HepG2 (cell line): ENCODE data around the gene SLC35F6. TPM values are rescaled to one million over a fixed set of nuclear protein-coding genes. Genes with fewer than 3 reads are reported as not detected.

Source experiments
- ATF1 ChIP-seq: IDR thresholded peaks from 2 replicates; pipeline ENCODE4 v1.6.1; 2016; ENCODE audit warnings: mild to moderate bottlenecking, control low read depth
- BCL6 ChIP-seq: IDR thresholded peaks from 2 replicates; pipeline ENCODE4 v1.6.1; 2016; ENCODE audit warnings: missing genetic modification reagents, missing compliant biosample characterization
- CREB1 ChIP-seq, 2 experiments: fragments of 450-650 bp in 1 of 2; IDR thresholded peaks; 2 replicates each; pipeline ENCODE4 v1.6.1; 2016 to 2017; ENCODE audit warnings: control low read depth in 1 of 2, mild to moderate bottlenecking in 1 of 2, missing compliant biosample characterization in 1 of 2, missing genetic modification characterization in 1 of 2
- GLMP ChIP-seq: sonication (generic); formaldehyde crosslinking; IDR thresholded peaks from 2 replicates; pipeline ENCODE4 v1.9.0; 2021; ENCODE audit warnings: missing genetic modification reagents, mild to moderate bottlenecking, borderline replicate concordance
- KLF6 ChIP-seq: IDR thresholded peaks from 2 replicates; pipeline ENCODE4 v1.8.0; 2016; ENCODE audit warnings: missing biosample characterization, missing genetic modification reagents
- KLF9 ChIP-seq: IDR thresholded peaks from 2 replicates; pipeline ENCODE4 v1.6.1; 2016; ENCODE audit warnings: low read depth
- NFRKB ChIP-seq: fragments of 450-650 bp; IDR thresholded peaks from 2 replicates; pipeline ENCODE4 v1.6.1; 2017
- RFXAP ChIP-seq: sonication (generic); formaldehyde crosslinking; IDR thresholded peaks from 2 replicates; pipeline ENCODE4 v1.4.0; 2020; ENCODE audit warnings: missing genetic modification reagents, borderline replicate concordance
- TEAD2 ChIP-seq: sonication (generic); formaldehyde crosslinking; IDR thresholded peaks from 2 replicates; pipeline ENCODE4 v1.9.0; 2021; ENCODE audit warnings: missing genetic modification reagents
- ZBTB46 ChIP-seq: sonication (generic); formaldehyde crosslinking; IDR thresholded peaks from 2 replicates; pipeline ENCODE4 v1.4.0; 2020; ENCODE audit warnings: mild to moderate bottlenecking, missing genetic modification reagents, borderline replicate concordance
- ZNF207 ChIP-seq: fragments of 450-650 bp; IDR thresholded peaks from 2 replicates; pipeline ENCODE4 v1.6.1; 2016; ENCODE audit warnings: antibody characterized with exemption, borderline replicate concordance
- ZNF33B ChIP-seq: sonication (generic); formaldehyde crosslinking; IDR thresholded peaks from 2 replicates; pipeline ENCODE4 v1.5.1; 2020; ENCODE audit warnings: mild to moderate bottlenecking, missing genetic modification reagents
- ZNF350 ChIP-seq: sonication (generic); formaldehyde crosslinking; IDR thresholded peaks from 2 replicates; pipeline ENCODE4 v1.4.0; 2020; ENCODE audit warnings: mild to moderate bottlenecking, low read depth, missing genetic modification reagents, borderline replicate concordance
- ZNF362 ChIP-seq: sonication (generic); formaldehyde crosslinking; IDR thresholded peaks from 2 replicates; pipeline ENCODE4 v1.4.0; 2020; ENCODE audit warnings: missing genetic modification reagents, mild to moderate bottlenecking, borderline replicate concordance
- ZNF484 ChIP-seq: sonication (generic); formaldehyde crosslinking; IDR thresholded peaks from 2 replicates; pipeline ENCODE4 v1.5.1; 2020; ENCODE audit warnings: mild to moderate bottlenecking, low read depth, missing genetic modification reagents, borderline replicate concordance
- ZNF552 ChIP-seq: sonication (generic); formaldehyde crosslinking; IDR thresholded peaks from 2 replicates; pipeline ENCODE4 v1.9.0; 2022; ENCODE audit warnings: missing genetic modification reagents, mild to moderate bottlenecking, borderline replicate concordance
- ZNF570 ChIP-seq: sonication (generic); formaldehyde crosslinking; IDR thresholded peaks from 2 replicates; pipeline ENCODE4 v1.4.0; 2020; ENCODE audit warnings: mild to moderate bottlenecking, missing genetic modification reagents, borderline replicate concordance
- ZNF598 ChIP-seq: sonication (generic); formaldehyde crosslinking; IDR thresholded peaks from 2 replicates; pipeline ENCODE4 v1.5.1; 2020; ENCODE audit warnings: mild to moderate bottlenecking, missing genetic modification reagents, borderline replicate concordance
- ZNF609 ChIP-seq: sonication (generic); formaldehyde crosslinking; IDR thresholded peaks from 2 replicates; pipeline ENCODE4 v1.4.0; 2020; ENCODE audit warnings: mild to moderate bottlenecking, missing genetic modification reagents, borderline replicate concordance
- ZNF709 ChIP-seq: sonication (generic); formaldehyde crosslinking; IDR thresholded peaks from 2 replicates; pipeline ENCODE4 v1.5.0; 2020; ENCODE audit warnings: mild to moderate bottlenecking, missing genetic modification reagents
- ZNF816 ChIP-seq: sonication (generic); formaldehyde crosslinking; IDR thresholded peaks from 2 replicates; pipeline ENCODE4 v1.8.0; 2022; ENCODE audit warnings: missing genetic modification reagents, mild to moderate bottlenecking, borderline replicate concordance
- polyA plus RNA-seq, 8 experiments: library from polyadenylated mRNA; depleted of rRNA in 3 of 8; stranded (reverse) in 7 of 8; unstranded in 1 of 8; fragments of >200 nt; fragmentation: Illumina TruSeq in 4 of 8; extraction: Trizol in 4 of 8; gene quantifications; 2 replicates each; pipeline versions ENCODE4 v1.2.1 to v1.2.3, GENCODE V29; 2011 to 2016; ENCODE audit warnings: low read depth in 4 of 8, missing spikeins in 1 of 8, mixed read lengths in 1 of 8; ENCODE audit not compliant: insufficient read depth in 1 of 8
- total RNA-seq, 5 experiments: library from RNA; depleted of rRNA; stranded (reverse); fragments of >200 nt; fragmentation: Illumina TruSeq; extraction: Trizol; gene quantifications; 2 replicates each; pipeline ENCODE4 v1.2.3, GENCODE V29; 2016; ENCODE audit warnings: low read depth in 1 of 5

Gene SLC35F6
- total and polyA plus RNA-seq, 2 of the 13 experiments (the other 11 are each of a cell fraction or from before 2014, with no cell fraction given): 15.2 to 21.2 TPM

GRCh38 chr2:26721115-26722032 is 42.7 kb upstream of the SLC35F6 start (continued):
- TF ChIP-seq ZNF207 (no peak), ZNF570 (CRISPR knock-in tag) (no peak), KLF6 (no peak), ZNF609 (peak; percentile 95), ZNF552 (CRISPR knock-in tag) (no peak), BCL6 (peak; percentile 92), KLF9 (CRISPR knock-in tag) (no peak), ZNF598 (no peak), ATF1 (CRISPR knock-in tag) (no peak), ZNF484 (CRISPR knock-in tag) (no peak), ZNF362 (no peak), TEAD2 (CRISPR knock-in tag) (no peak), RFXAP (CRISPR knock-in tag) (no peak), CREB1 (IDR thresholded peaks at IDR 0.05) (no peak), CREB1 (CRISPR knock-in tag; IDR thresholded peaks at IDR 0.05) (no peak), ZNF33B (CRISPR knock-in tag) (no peak), ZBTB46 (CRISPR knock-in tag) (no peak), ZNF709 (no peak), NFRKB (no peak), GLMP (CRISPR knock-in tag) (no peak), ZNF816 (no peak), ZNF350 (peak; percentile 64)
